SK-N-SH (cell line): ENCODE data around the gene POLR2C. TPM values are rescaled to one million over a fixed set of nuclear protein-coding genes. Genes with fewer than 3 reads are reported as not detected.

Experiments
- CTCF ChIA-PET: fragments of 300-600, 350-600 bp; formaldehyde crosslinking; extraction: SDS; loops from one replicate; lab custom pipeline; 2021; lab: Yijun Ruan, JAX
- POLR2A ChIA-PET: fragments of 350-600 bp; sonication (Branson Sonifier 250); formaldehyde crosslinking; extraction: SDS; loops from one replicate; lab custom pipeline; 2020; ENCODE audit warnings: antibody characterized with exemption, inconsistent platforms; lab: Yijun Ruan, JAX
- DNase-seq: peaks from one replicate; pipeline ENCODE4 v3.0.0; 2012
- H2AFZ ChIP-seq: fragments of 200-600 bp; sonication (generic); 2 replicates; pipeline ENCODE4 v1.8.1; 2016; ENCODE audit warnings: antibody characterized with exemption, mild to moderate bottlenecking, low read depth
- H3F3A ChIP-seq: fragments of 200-600 bp; sonication (generic); replicated peaks from 2 replicates; pipeline ENCODE3; 2016; ENCODE audit warnings: antibody characterized with exemption, mild to moderate bottlenecking; ENCODE audit not compliant: insufficient read depth
- H3K27ac ChIP-seq, 2 experiments: fragments of 200-500 bp in 1 of 2; fragments of 200-600 bp in 1 of 2; sonication (Bioruptor generic) in 1 of 2; sonication (generic), shearing (Covaris generic) in 1 of 2; 2 replicates each; pipeline versions ENCODE4 v1.5.1 to v1.6.1; 2014 to 2016; ENCODE audit warnings: low read depth in 2 of 2, inconsistent platforms in 1 of 2, low read length in 1 of 2, mild to moderate bottlenecking in 1 of 2, mixed read lengths in 1 of 2
- H3K27me3 ChIP-seq: fragments of 200-600 bp; sonication (generic), shearing (Covaris generic); 2 replicates; pipeline ENCODE4 v1.6.1; 2016; ENCODE audit warnings: mixed run types; ENCODE audit not compliant: insufficient read depth
- H3K36me3 ChIP-seq, 2 experiments: fragments of 200-500 bp in 1 of 2; fragments of 200-600 bp in 1 of 2; sonication (Bioruptor generic) in 1 of 2; sonication (generic) in 1 of 2; replicated peaks in 1 of 2; 2 replicates each; pipeline versions ENCODE3 to v1.5.1; 2014 to 2016; ENCODE audit warnings: low read length in 1 of 2, mild to moderate bottlenecking in 1 of 2; ENCODE audit not compliant: insufficient read depth in 2 of 2, control insufficient read depth in 1 of 2
- H3K4me1 ChIP-seq, 2 experiments: fragments of 200-500 bp in 1 of 2; fragments of 200-600 bp in 1 of 2; sonication (Bioruptor generic) in 1 of 2; sonication (generic), shearing (Covaris generic) in 1 of 2; 2 replicates each; pipeline versions ENCODE4 v1.5.1 to v1.6.1; 2014 to 2016; ENCODE audit warnings: low read depth in 1 of 2, low read length in 1 of 2, mixed run types in 1 of 2; ENCODE audit not compliant: insufficient read depth in 2 of 2, control insufficient read depth in 1 of 2
- H3K4me2 ChIP-seq: fragments of 200-600 bp; sonication (generic), shearing (Covaris generic); 2 replicates; pipeline ENCODE4 v1.6.1; 2017; ENCODE audit warnings: mixed run types
- H3K4me3 ChIP-seq, 2 experiments: fragments of 200-500 bp in 1 of 2; fragments of 200-600 bp in 1 of 2; sonication (Bioruptor generic) in 1 of 2; sonication (generic), shearing (Covaris generic) in 1 of 2; 2 replicates each; pipeline versions ENCODE4 v1.5.1 to v1.8.1; 2014 to 2016; ENCODE audit warnings: low read depth in 2 of 2, inconsistent platforms in 1 of 2, low read length in 1 of 2, mild to moderate bottlenecking in 1 of 2, mixed read lengths in 1 of 2, moderate library complexity in 1 of 2
- H3K79me2 ChIP-seq: fragments of 200-600 bp; sonication (generic); 2 replicates; pipeline ENCODE4 v1.8.1; 2017; ENCODE audit warnings: mild to moderate bottlenecking; ENCODE audit not compliant: insufficient read depth
- H3K9ac ChIP-seq: fragments of 200-600 bp; sonication (generic); 2 replicates; pipeline ENCODE4 v1.6.1; 2017; ENCODE audit warnings: mixed run types
- H3K9me2 ChIP-seq: fragments of 200-600 bp; sonication (generic); 2 replicates; pipeline ENCODE4 v1.6.1; 2017; ENCODE audit warnings: mixed run types
- H3K9me3 ChIP-seq: fragments of 200-600 bp; sonication (generic); 2 replicates; pipeline ENCODE4 v1.6.1; 2017; ENCODE audit warnings: mixed run types, mild to moderate bottlenecking, moderate library complexity
- H4K20me1 ChIP-seq: fragments of 200-600 bp; sonication (generic); 2 replicates; pipeline ENCODE4 v1.6.1; 2017; ENCODE audit warnings: mild to moderate bottlenecking, mixed run types; ENCODE audit not compliant: insufficient read depth
- CHD2 ChIP-seq: fragments of 150-350 bp; IDR thresholded peaks from 2 replicates; pipeline ENCODE4 v1.6.1; 2018; ENCODE audit warnings: low read length; ENCODE audit not compliant: partially characterized antibody
- FOXJ3 ChIP-seq: sonication (generic); formaldehyde crosslinking; IDR thresholded peaks from 2 replicates; pipeline ENCODE4 v1.5.1; 2020; ENCODE audit warnings: mild to moderate bottlenecking, missing genetic modification reagents
- FOXM1 ChIP-seq: IDR thresholded peaks from 2 replicates; pipeline ENCODE4 v1.4.0; 2012; ENCODE audit warnings: low read depth, mild to moderate bottlenecking
- MXI1 ChIP-seq: IDR thresholded peaks from 2 replicates; pipeline ENCODE4 v1.6.1; 2012; ENCODE audit warnings: mild to moderate bottlenecking, low read depth, low read length, improper control_type of control experiment
- NFIC ChIP-seq: IDR thresholded peaks from 2 replicates; pipeline ENCODE4 v1.4.0; 2012; ENCODE audit warnings: borderline replicate concordance
- SIN3A ChIP-seq: IDR thresholded peaks from 2 replicates; pipeline ENCODE4 v1.6.1; 2012; ENCODE audit warnings: low read depth, mild to moderate bottlenecking, low read length, moderate library complexity, borderline replicate concordance
- SMC3 ChIP-seq: IDR thresholded peaks from 2 replicates; pipeline ENCODE4 v1.6.1; 2012; ENCODE audit warnings: low read depth, low read length, improper control_type of control experiment
- TAF1 ChIP-seq: IDR thresholded peaks from 2 replicates; pipeline ENCODE4 v1.6.1; 2012; ENCODE audit warnings: low read depth, mild to moderate bottlenecking, low read length, moderate library complexity, borderline replicate concordance
- TCF12 ChIP-seq: IDR thresholded peaks from 2 replicates; pipeline ENCODE4 v1.4.0; 2012
- YY1 ChIP-seq: IDR thresholded peaks from 2 replicates; pipeline ENCODE4 v1.4.0; 2012; ENCODE audit warnings: low read depth, mild to moderate bottlenecking
- WGBS: methylation state at CpG from one replicate; pipeline ENCODE4 v1.1.6; 2017; ENCODE audit warnings: low lambda C conversion rate; 5-methylcytosine and 5-hydroxymethylcytosine counted together
- polyA plus RNA-seq, 3 experiments: library from polyadenylated mRNA; depleted of rRNA; stranded (reverse); fragments of >200 nt; gene quantifications; 2 replicates each; pipeline ENCODE4 v1.2.3, GENCODE V29; 2012
- TF ChIP-seq, protein P1 (sequence below): IDR thresholded peaks from 2 replicates; pipeline ENCODE4 v1.4.0; 2012; ENCODE audit warnings: low read depth, borderline replicate concordance
- TF ChIP-seq, protein P2 (sequence below): IDR thresholded peaks from 2 replicates; pipeline ENCODE4 v1.6.1; 2012; ENCODE audit warnings: mild to moderate bottlenecking, low read depth, low read length, moderate library complexity
- TF ChIP-seq, protein P3 (sequence below): IDR thresholded peaks from 2 replicates; pipeline ENCODE4 v1.4.0; 2012; ENCODE audit warnings: low read depth
- TF ChIP-seq, protein P4 (sequence below): fragments of 150-350 bp; IDR thresholded peaks from 2 replicates; pipeline ENCODE4 v1.6.1; 2017; ENCODE audit warnings: antibody characterized with exemption, low read length, low read depth, borderline replicate concordance
- TF ChIP-seq, protein P5 (sequence below): IDR thresholded peaks from 2 replicates; pipeline ENCODE4 v1.4.0; 2012; ENCODE audit warnings: low read depth, borderline replicate concordance

Gene POLR2C
- polyA plus RNA-seq, 1 of the 3 experiments (the other 2 are of a cell fraction), result 160 TPM

DNA sequence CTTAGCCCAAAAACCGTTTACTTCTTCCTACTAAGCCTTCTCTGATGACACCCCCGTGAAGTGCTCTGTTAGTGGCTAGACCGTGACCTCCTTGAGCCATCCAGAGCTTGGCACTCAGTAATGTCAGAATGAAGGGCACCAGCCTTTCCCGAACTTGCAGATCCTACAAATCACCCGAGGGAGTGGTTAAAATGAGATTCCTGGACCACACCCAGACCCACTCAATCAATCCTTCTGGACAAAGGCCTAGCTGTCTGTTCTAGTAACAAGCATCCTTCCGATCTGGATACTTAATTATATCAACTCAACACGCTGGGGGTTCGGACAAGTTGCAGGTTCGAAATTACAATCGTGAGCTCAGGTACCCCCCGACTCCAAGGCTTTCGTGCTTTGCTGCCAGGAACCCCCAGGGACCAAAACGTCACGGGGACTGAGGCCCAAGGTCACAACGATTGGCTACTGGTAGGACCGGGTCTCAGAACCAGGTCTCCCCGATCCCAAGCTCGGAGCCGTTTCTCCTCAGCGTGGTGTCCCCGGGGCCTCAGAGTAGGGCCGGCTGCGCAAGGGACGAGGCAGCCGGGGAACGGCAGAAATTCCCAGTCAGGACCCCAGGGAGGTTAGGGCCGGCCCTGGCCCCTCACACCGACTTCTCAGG, 15.8 kb upstream of the POLR2C start:
- TF ChIP-seq TAF1 (no peak), NFIC (no peak)
- TF ChIP-seq, protein P1, sequence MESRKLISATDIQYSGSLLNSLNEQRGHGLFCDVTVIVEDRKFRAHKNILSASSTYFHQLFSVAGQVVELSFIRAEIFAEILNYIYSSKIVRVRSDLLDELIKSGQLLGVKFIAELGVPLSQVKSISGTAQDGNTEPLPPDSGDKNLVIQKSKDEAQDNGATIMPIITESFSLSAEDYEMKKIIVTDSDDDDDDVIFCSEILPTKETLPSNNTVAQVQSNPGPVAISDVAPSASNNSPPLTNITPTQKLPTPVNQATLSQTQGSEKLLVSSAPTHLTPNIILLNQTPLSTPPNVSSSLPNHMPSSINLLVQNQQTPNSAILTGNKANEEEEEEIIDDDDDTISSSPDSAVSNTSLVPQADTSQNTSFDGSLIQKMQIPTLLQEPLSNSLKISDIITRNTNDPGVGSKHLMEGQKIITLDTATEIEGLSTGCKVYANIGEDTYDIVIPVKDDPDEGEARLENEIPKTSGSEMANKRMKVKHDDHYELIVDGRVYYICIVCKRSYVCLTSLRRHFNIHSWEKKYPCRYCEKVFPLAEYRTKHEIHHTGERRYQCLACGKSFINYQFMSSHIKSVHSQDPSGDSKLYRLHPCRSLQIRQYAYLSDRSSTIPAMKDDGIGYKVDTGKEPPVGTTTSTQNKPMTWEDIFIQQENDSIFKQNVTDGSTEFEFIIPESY, result no peak
- Histone ChIP-seq H3K79me2 (peaks cover 79% of the 10 kb centered on the region), H3K9me2 (no peaks in the 10 kb centered on the region), H3K4me1 (peaks cover 3 to 9% of the 10 kb centered on the region in 2 experiments; a peak in 2 of 4 replicates), H4K20me1 (no peaks in the 10 kb centered on the region), H3K27ac (peak overlapping the region; percentile 64 to 84; a peak in 3 of 4 replicates), H3K4me2 (peak overlapping the region; percentile 93), H2AFZ (peak overlapping the region; percentile 81; the same call in 1 of the 2 replicates), H3K9me3 (no peaks in the 10 kb centered on the region), H3K36me3 (peaks cover 9 to 13% of the 10 kb centered on the region in 2 experiments), H3K27me3 (no peaks in the 10 kb centered on the region), H3F3A (no peaks in the 10 kb centered on the region), H3K4me3 (peak overlapping the region; percentile 90 to 96), H3K9ac (peak overlapping the region; percentile 98)
- peak; percentile 37 for DNase-seq
- WGBS, result 1% methylated on average over 21 of the region's 28 CpGs
- CTCF ChIA-PET, result interaction anchor here (1.0 to 9.2 kb wide), 12 partner anchors 12 to 354 kb away, joined by 3 to 53 read pairs (median 4); partner anchors contain the start of genes CX3CL1 and POLR2C
- POLR2A ChIA-PET, result interaction anchor here (0.7 to 1.7 kb wide), 14 partner anchors 11 to 86 kb away, joined by 3 to 12 read pairs (median 4); partner anchors contain the start of gene POLR2C

DNA sequence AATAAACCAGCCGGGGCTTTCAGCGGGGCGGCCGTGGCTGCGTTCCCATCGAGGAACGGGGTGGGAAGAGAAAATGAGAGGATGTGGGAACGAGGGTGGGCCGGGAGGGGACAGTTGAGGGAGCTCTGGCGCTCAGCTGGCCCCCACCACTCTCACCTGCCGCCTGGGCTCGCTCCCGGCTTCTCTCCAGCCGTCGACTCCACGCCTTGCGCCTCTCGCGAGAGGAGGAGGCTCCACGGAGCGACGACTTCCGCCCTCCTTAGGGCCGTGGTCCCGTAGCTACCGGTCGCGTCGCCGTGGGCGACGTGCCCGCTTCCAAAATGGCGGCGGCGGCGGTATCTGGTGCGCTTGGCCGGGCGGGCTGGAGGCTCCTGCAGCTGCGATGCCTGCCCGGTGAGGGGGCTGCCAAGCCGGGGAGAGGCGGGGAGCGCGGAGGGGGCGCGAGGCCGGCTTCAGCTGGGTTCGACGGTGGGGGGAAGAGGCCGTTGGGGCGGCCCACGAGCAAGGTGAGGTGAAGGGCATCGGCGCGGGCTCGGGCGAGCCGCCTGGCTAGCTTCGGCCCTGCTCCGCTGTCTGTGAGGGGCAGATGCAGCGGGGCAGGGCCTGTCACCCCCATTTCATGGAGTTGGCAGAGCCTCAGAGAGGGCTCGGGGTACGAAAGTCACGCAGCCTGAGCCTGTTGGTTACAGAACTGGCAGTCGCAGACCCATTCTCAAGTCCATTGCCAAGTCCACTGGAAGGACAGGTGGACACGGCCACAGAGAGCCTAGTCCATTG, 15.1 kb upstream of the POLR2C start, which contains the start of the genes CIAPIN1 and COQ9:
TSS of gene CIAPIN1 (minus strand) at position 200 of the 777 bp plus-strand sequence. CDS start 6,457 bp downstream, outside the sequence.
TSS of gene COQ9 (plus strand) at position 294 of the 777 bp plus-strand sequence. CDS start at position 321, 27 bp downstream.
- peak within 1 kb of the TSS; percentile 98 for H3K9ac ChIP-seq
- peaks cover 3 to 9% of the 10 kb centered on the region in 2 experiments; a peak in 2 of 4 replicates for H3K4me1 ChIP-seq
- no peaks in the 10 kb centered on the region for H3K9me3 ChIP-seq
- ChIA-PET CTCF (interaction anchor here (1.0 to 9.2 kb wide), 12 partner anchors 11 to 355 kb away, joined by 3 to 53 read pairs (median 4); partner anchors contain the start of genes CX3CL1 and POLR2C), POLR2A (interaction anchor here (0.7 to 1.7 kb wide), 16 partner anchors 10 to 89 kb away, joined by 3 to 12 read pairs (median 4); partner anchors contain the start of gene POLR2C)
- H3K4me2 ChIP-seq, result peak within 1 kb of the TSS; percentile 93
- H3K36me3 ChIP-seq, result peaks cover 13 to 19% of the 10 kb centered on the region in 2 experiments
- 0% methylated on average over 15 of the region's 68 CpGs for WGBS
- H3K4me3 ChIP-seq, result peak within 1 kb of the TSS; percentile 90 to 96
- peak within 1 kb of the TSS; percentile 81; the same call in 1 of the 2 replicates for H2AFZ ChIP-seq
- H4K20me1 ChIP-seq, result no peaks in the 10 kb centered on the region
- H3F3A ChIP-seq, result no peaks in the 10 kb centered on the region
- peak within 1 kb of the TSS; percentile 65 to 84; a peak in 3 of 4 replicates for H3K27ac ChIP-seq
- peaks cover 72% of the 10 kb centered on the region for H3K79me2 ChIP-seq
- DNase-seq, result peak; percentile 96
- H3K9me2 ChIP-seq, result no peaks in the 10 kb centered on the region
- H3K27me3 ChIP-seq, result no peaks in the 10 kb centered on the region
- TF ChIP-seq, protein P2, sequence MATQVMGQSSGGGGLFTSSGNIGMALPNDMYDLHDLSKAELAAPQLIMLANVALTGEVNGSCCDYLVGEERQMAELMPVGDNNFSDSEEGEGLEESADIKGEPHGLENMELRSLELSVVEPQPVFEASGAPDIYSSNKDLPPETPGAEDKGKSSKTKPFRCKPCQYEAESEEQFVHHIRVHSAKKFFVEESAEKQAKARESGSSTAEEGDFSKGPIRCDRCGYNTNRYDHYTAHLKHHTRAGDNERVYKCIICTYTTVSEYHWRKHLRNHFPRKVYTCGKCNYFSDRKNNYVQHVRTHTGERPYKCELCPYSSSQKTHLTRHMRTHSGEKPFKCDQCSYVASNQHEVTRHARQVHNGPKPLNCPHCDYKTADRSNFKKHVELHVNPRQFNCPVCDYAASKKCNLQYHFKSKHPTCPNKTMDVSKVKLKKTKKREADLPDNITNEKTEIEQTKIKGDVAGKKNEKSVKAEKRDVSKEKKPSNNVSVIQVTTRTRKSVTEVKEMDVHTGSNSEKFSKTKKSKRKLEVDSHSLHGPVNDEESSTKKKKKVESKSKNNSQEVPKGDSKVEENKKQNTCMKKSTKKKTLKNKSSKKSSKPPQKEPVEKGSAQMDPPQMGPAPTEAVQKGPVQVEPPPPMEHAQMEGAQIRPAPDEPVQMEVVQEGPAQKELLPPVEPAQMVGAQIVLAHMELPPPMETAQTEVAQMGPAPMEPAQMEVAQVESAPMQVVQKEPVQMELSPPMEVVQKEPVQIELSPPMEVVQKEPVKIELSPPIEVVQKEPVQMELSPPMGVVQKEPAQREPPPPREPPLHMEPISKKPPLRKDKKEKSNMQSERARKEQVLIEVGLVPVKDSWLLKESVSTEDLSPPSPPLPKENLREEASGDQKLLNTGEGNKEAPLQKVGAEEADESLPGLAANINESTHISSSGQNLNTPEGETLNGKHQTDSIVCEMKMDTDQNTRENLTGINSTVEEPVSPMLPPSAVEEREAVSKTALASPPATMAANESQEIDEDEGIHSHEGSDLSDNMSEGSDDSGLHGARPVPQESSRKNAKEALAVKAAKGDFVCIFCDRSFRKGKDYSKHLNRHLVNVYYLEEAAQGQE, result peak; percentile 48; the same call in 1 of the 2 replicates
- TF ChIP-seq CHD2, result peak; percentile 100
- peak; percentile 100 for TF ChIP-seq TAF1
- TF ChIP-seq, protein P3, sequence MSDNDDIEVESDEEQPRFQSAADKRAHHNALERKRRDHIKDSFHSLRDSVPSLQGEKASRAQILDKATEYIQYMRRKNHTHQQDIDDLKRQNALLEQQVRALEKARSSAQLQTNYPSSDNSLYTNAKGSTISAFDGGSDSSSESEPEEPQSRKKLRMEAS, result peak; percentile 84
- no peak for TF ChIP-seq FOXJ3 (CRISPR knock-in tag)
- TF ChIP-seq TCF12, result no peak
- TF ChIP-seq SIN3A, result peak; percentile 90; the same call in 1 of the 2 replicates
- TF ChIP-seq SMC3, result no peak
- TF ChIP-seq YY1, result peak; percentile 99
- TF ChIP-seq, protein P4, sequence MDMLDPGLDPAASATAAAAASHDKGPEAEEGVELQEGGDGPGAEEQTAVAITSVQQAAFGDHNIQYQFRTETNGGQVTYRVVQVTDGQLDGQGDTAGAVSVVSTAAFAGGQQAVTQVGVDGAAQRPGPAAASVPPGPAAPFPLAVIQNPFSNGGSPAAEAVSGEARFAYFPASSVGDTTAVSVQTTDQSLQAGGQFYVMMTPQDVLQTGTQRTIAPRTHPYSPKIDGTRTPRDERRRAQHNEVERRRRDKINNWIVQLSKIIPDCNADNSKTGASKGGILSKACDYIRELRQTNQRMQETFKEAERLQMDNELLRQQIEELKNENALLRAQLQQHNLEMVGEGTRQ, result no peak
- peak; percentile 36 for TF ChIP-seq MXI1
- TF ChIP-seq, protein P5, sequence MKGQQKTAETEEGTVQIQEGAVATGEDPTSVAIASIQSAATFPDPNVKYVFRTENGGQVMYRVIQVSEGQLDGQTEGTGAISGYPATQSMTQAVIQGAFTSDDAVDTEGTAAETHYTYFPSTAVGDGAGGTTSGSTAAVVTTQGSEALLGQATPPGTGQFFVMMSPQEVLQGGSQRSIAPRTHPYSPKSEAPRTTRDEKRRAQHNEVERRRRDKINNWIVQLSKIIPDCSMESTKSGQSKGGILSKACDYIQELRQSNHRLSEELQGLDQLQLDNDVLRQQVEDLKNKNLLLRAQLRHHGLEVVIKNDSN, result 0 out of 2 replicates have a peak, but pooled peaks have one; percentile 32
- TF ChIP-seq FOXM1, result no peak
